HEK293 (cell line): ENCODE results near the gene FSIP1.
A peak's percentile ranks its signal among the peaks of the same experiment; 100 is the strongest.

Experiments
- CTCF ChIA-PET: fragments of 350-600 bp; formaldehyde crosslinking; extraction: SDS; loops from one replicate; lab custom pipeline; 2021; ENCODE audit warnings: antibody characterized with exemption; lab: Yijun Ruan, JAX
- POLR2A ChIA-PET: fragments of 300-600 bp; formaldehyde crosslinking; extraction: SDS; loops from one replicate; lab custom pipeline; 2020; ENCODE audit warnings: antibody characterized with exemption, inconsistent platforms; lab: Yijun Ruan, JAX
- H3K27ac ChIP-seq: fragments of 200-500 bp; sonication (Bioruptor generic); 2 replicates; pipeline ENCODE4 v1.5.1; 2014; ENCODE audit warnings: low read depth, low read length, control low read depth, inconsistent platforms; ENCODE audit errors: extremely low read depth
- H3K36me3 ChIP-seq, 2 experiments: fragments of 200-500 bp in 1 of 2; sonication (Bioruptor generic) in 1 of 2; 1 replicate in 1 of 2; 2 replicates in 1 of 2; pipeline ENCODE4 v1.5.1; 2014 to 2017; ENCODE audit warnings: inconsistent platforms in 2 of 2, low read length in 2 of 2; ENCODE audit not compliant: control insufficient read depth in 2 of 2, insufficient read depth in 1 of 2
- H3K4me1 ChIP-seq: fragments of 200-500 bp; sonication (Bioruptor generic); 2 replicates; pipeline ENCODE4 v1.5.1; 2014; ENCODE audit warnings: mild to moderate bottlenecking, low read length, inconsistent platforms; ENCODE audit not compliant: control insufficient read depth, insufficient read depth
- H3K4me3 ChIP-seq: 2 replicates; pipeline ENCODE4 v1.5.1; 2011; ENCODE audit warnings: low read depth, mild to moderate bottlenecking, control low read depth, low read length, moderate library complexity
- H3K9me3 ChIP-seq: fragments of 200-500 bp; sonication (Bioruptor generic); 2 replicates; pipeline ENCODE4 v1.5.1; 2014; ENCODE audit warnings: low read depth, low read length, inconsistent platforms; ENCODE audit not compliant: control insufficient read depth, insufficient read depth
- BCL11A ChIP-seq: fragments of 450-650 bp; formaldehyde crosslinking; IDR thresholded peaks from 2 replicates; pipeline ENCODE4 v1.5.1; 2016; ENCODE audit warnings: low read depth, missing biosample characterization, missing genetic modification characterization
- HOXD13 ChIP-seq: sonication (generic); formaldehyde crosslinking; IDR thresholded peaks from 2 replicates; pipeline ENCODE4 v1.8.0; 2022; ENCODE audit warnings: missing genetic modification reagents, borderline replicate concordance
- KLF16 ChIP-seq: fragments of 450-650 bp; formaldehyde crosslinking; IDR thresholded peaks from 2 replicates; pipeline ENCODE4 v1.5.1; 2017; ENCODE audit warnings: missing biosample characterization, missing genetic modification characterization
- KLF8 ChIP-seq: fragments of 450-650 bp; formaldehyde crosslinking; IDR thresholded peaks from 2 replicates; pipeline ENCODE4 v1.5.1; 2016; ENCODE audit warnings: missing biosample characterization, missing genetic modification characterization
- PRDM4 ChIP-seq: fragments of 450-650 bp; formaldehyde crosslinking; IDR thresholded peaks from 2 replicates; pipeline ENCODE4 v1.5.1; 2017; ENCODE audit warnings: missing biosample characterization, missing genetic modification characterization
- SALL2 ChIP-seq: fragments of 450-650 bp; formaldehyde crosslinking; IDR thresholded peaks from 2 replicates; pipeline ENCODE4 v1.5.0; 2017; ENCODE audit warnings: missing biosample characterization, mild to moderate bottlenecking, missing genetic modification characterization, borderline replicate concordance
- SETDB1 ChIP-seq: IDR thresholded peaks from one replicate; pipeline ENCODE4 v1.6.1; 2017; ENCODE audit warnings: mild to moderate bottlenecking, low read length, moderate library complexity, mixed read lengths; ENCODE audit not compliant: insufficient read length
- YY2 ChIP-seq: fragments of 450-650 bp; formaldehyde crosslinking; IDR thresholded peaks from 2 replicates; pipeline ENCODE4 v1.5.1; 2016; ENCODE audit warnings: missing biosample characterization, missing genetic modification characterization
- ZBTB17 ChIP-seq: fragments of 450-650 bp; formaldehyde crosslinking; IDR thresholded peaks from 2 replicates; pipeline ENCODE4 v1.5.1; 2016; ENCODE audit warnings: missing biosample characterization, missing genetic modification characterization
- ZBTB26 ChIP-seq: fragments of 450-650 bp; formaldehyde crosslinking; optimal IDR thresholded peaks from 2 replicates; pipeline ENCODE3; 2016; ENCODE audit warnings: missing biosample characterization, mild to moderate bottlenecking, missing genetic modification characterization
- ZNF112 ChIP-seq: fragments of 450-650 bp; formaldehyde crosslinking; IDR thresholded peaks from 2 replicates; pipeline ENCODE4 v1.5.0; 2017; ENCODE audit warnings: missing biosample characterization, missing genetic modification characterization
- ZNF221 ChIP-seq: fragments of 450-650 bp; formaldehyde crosslinking; IDR thresholded peaks from 2 replicates; pipeline ENCODE4 v1.5.1; 2017; ENCODE audit warnings: missing biosample characterization, missing genetic modification characterization, borderline replicate concordance
- ZNF335 ChIP-seq: fragments of 450-650 bp; formaldehyde crosslinking; conservative IDR thresholded peaks from 2 replicates; pipeline ENCODE4 v1.5.1; 2016; ENCODE audit warnings: missing biosample characterization, missing genetic modification characterization
- ZNF398 ChIP-seq: fragments of 450-650 bp; formaldehyde crosslinking; IDR thresholded peaks from 2 replicates; pipeline ENCODE4 v1.5.1; 2017; ENCODE audit warnings: missing biosample characterization, missing genetic modification characterization
- ZNF514 ChIP-seq: fragments of 450-650 bp; formaldehyde crosslinking; IDR thresholded peaks from 2 replicates; pipeline ENCODE4 v1.5.1; 2016; ENCODE audit warnings: missing biosample characterization, missing genetic modification characterization
- ZNF571 ChIP-seq: fragments of 450-650 bp; formaldehyde crosslinking; IDR thresholded peaks from 2 replicates; pipeline ENCODE4 v1.5.0; 2017; ENCODE audit warnings: missing biosample characterization, missing genetic modification characterization
- ZNF791 ChIP-seq: fragments of 450-650 bp; formaldehyde crosslinking; IDR thresholded peaks from 2 replicates; pipeline ENCODE4 v1.5.1; 2016; ENCODE audit warnings: missing biosample characterization, missing genetic modification characterization
- ZNF792 ChIP-seq: fragments of 450-650 bp; formaldehyde crosslinking; IDR thresholded peaks from 2 replicates; pipeline ENCODE4 v1.5.1; 2016; ENCODE audit warnings: missing biosample characterization, missing genetic modification characterization
- ZSCAN16 ChIP-seq: fragments of 450-650 bp; formaldehyde crosslinking; IDR thresholded peaks from 2 replicates; pipeline ENCODE4 v1.5.1; 2016; ENCODE audit warnings: missing biosample characterization, missing genetic modification characterization

FSIP1 gene

GRCh38 chr15:39610665-39611064 is 172.0 kb downstream of the FSIP1 start:
- POLR2A ChIA-PET, result no interaction called here
- TF ChIP-seq ZNF335 (tag by site-specific recombination), result no peak
- peak; percentile 91 for TF ChIP-seq SETDB1
- Histone ChIP-seq H3K36me3 (no peaks in the 10 kb centered on the region), H3K27ac (no peak overlapping the region), H3K9me3 (no peaks in the 10 kb centered on the region), H3K4me1 (no peaks in the 10 kb centered on the region), H3K4me3 (no peak overlapping the region)
- CTCF ChIA-PET, result no interaction called here

- Histone ChIP-seq H3K27ac (no peak overlapping the region), H3K4me1 (no peaks in the 10 kb centered on the region), H3K4me3 (no peak overlapping the region), H3K36me3 (no peaks in the 10 kb centered on the region), H3K9me3 (no peaks in the 10 kb centered on the region)
- TF ChIP-seq YY2 (tag by site-specific recombination) (no peak), ZBTB26 (no peak), ZNF791 (no peak)
- ChIA-PET POLR2A (no interaction called here), CTCF (no interaction called here)
These were observed 173.3 kb downstream of the FSIP1 start for GRCh38 chr15:39609166-39609916.

- Histone ChIP-seq H3K27ac (no peak overlapping the region), H3K9me3 (no peaks in the 10 kb centered on the region), H3K4me1 (no peaks in the 10 kb centered on the region), H3K36me3 (no peaks in the 10 kb centered on the region), H3K4me3 (no peak overlapping the region)
- CTCF ChIA-PET, result no interaction called here
- POLR2A ChIA-PET, result no interaction called here
- TF ChIP-seq ZNF792 (tag by site-specific recombination), result no peak
- TF ChIP-seq KLF16 (tag by site-specific recombination), result no peak
- TF ChIP-seq ZNF398 (tag by site-specific recombination), result no peak
These were observed 174.2 kb downstream of the FSIP1 start for GRCh38 chr15:39608185-39609139.

GRCh38 chr15:39605146-39605545 is 177.5 kb downstream of the FSIP1 start:
- ChIA-PET POLR2A (interaction anchor here (1.5 kb wide), 1 partner anchor 24 kb away, joined by 3 read pairs; the partner anchor contains the start of gene THBS1), CTCF (interaction anchor here (0.6 to 0.8 kb wide), 4 partner anchors 17 to 836 kb away, joined by 3 to 4 read pairs (median 3); no protein-coding TSS in a partner anchor)
- Histone ChIP-seq H3K4me1 (no peaks in the 10 kb centered on the region), H3K36me3 (no peaks in the 10 kb centered on the region), H3K9me3 (no peaks in the 10 kb centered on the region), H3K4me3 (no peak overlapping the region), H3K27ac (no peak overlapping the region)
- TF ChIP-seq ZNF514, result no peak
- no peak for TF ChIP-seq HOXD13 (CRISPR knock-in tag)
- TF ChIP-seq PRDM4 (tag by site-specific recombination), result no peak
- TF ChIP-seq ZNF335 (tag by site-specific recombination), result no peak
- TF ChIP-seq SALL2 (tag by site-specific recombination), result no peak
- no peak for TF ChIP-seq ZBTB17 (tag by site-specific recombination)
- no peak for TF ChIP-seq ZSCAN16 (tag by site-specific recombination)
- no peak for TF ChIP-seq KLF8 (tag by site-specific recombination)
- no peak for TF ChIP-seq ZNF112
- no peak for TF ChIP-seq ZNF571 (tag by site-specific recombination)
- no peak for TF ChIP-seq BCL11A (tag by site-specific recombination)
- TF ChIP-seq SETDB1, result no peak
- no peak for TF ChIP-seq ZNF221 (tag by site-specific recombination)
